ENCODE results near the gene APC. TPM values are rescaled to one million over a fixed set of nuclear protein-coding genes. Genes with fewer than 3 reads are reported as not detected.

The APC gene
- total and polyA plus RNA-seq, 2 of the 13 experiments (the other 11 are each of a cell fraction or from before 2014, with no cell fraction given): 6.1 to 19.0 TPM

GRCh38 chr5:112708103-112708622, 29.5 kb upstream of the APC start:
- WGBS (ENCODE audit: low lambda C conversion rate): under 1% methylated on average over 13 of the region's 13 CpGs
- BruUV-seq (replicated peaks): no TSS peak
- ATAC-seq (no peak; the same call in 2 of the 3 replicates), DNase-seq (ENCODE audit: low spot score) (no peak), FAIRE-seq (peak; percentile 12)
- Histone ChIP-seq H3K4me2 (ENCODE audit: low read depth, low read length) (peak overlapping the region; percentile 77), H3K9ac (ENCODE audit: insufficient read depth, low read depth, low read length) (peak overlapping the region; percentile 91), H3K4me3 (replicated peaks in 1 of 3; ENCODE audit: insufficient read depth in 1 of 3, low read depth in 2 of 3, low read length in 3 of 3) (peak overlapping the region; percentile 93 to 98 (median 95)), H3K27me3 (ENCODE audit: control insufficient read depth in 1 of 2, insufficient read depth in 2 of 2, low read length in 2 of 2) (peaks cover 0 to 1% of the 10 kb centered on the region in 2 experiments; a peak in 1 of 5 replicates), H3K36me3 (replicated peaks in 1 of 2; ENCODE audit: control insufficient read depth in 1 of 2, insufficient read depth in 2 of 2, low read length in 2 of 2) (no peaks in the 10 kb centered on the region), H3K79me2 (ENCODE audit: insufficient read depth, low read length) (peaks cover 49% of the 10 kb centered on the region), H3K27ac (ENCODE audit: extremely low read length, insufficient read depth, low read length) (peak overlapping the region; percentile 90), H3K9me3 (ENCODE audit: low read length) (no peaks in the 10 kb centered on the region), H2AFZ (ENCODE audit: low read length) (peak overlapping the region; percentile 71), H3K4me1 (ENCODE audit: insufficient read depth, low read length) (peaks cover 47% of the 10 kb centered on the region), H4K20me1 (ENCODE audit: insufficient read depth, low read length) (no peaks in the 10 kb centered on the region)
- TF ChIP-seq PHF21A (CRISPR knock-in tag; IDR thresholded peaks at IDR 0.05): 0 out of 2 replicates have a peak, but pooled peaks have one; percentile 15
- TF ChIP-seq ZMYM2 (CRISPR knock-in tag; IDR thresholded peaks at IDR 0.05): 0 out of 2 replicates have a peak, but pooled peaks have one; percentile 0
- 0 out of 2 replicates have a peak, but pooled peaks have one; percentile 14 for TF ChIP-seq SP2 (CRISPR knock-in tag; IDR thresholded peaks at IDR 0.05)
- TF ChIP-seq ZNF451 (CRISPR knock-in tag; IDR thresholded peaks at IDR 0.05): no peak
- TF ChIP-seq ZFYVE20 (CRISPR knock-in tag; IDR thresholded peaks at IDR 0.05; ENCODE audit: borderline replicate concordance, low read depth): no peak
- TF ChIP-seq ZNF234 (CRISPR knock-in tag; conservative IDR thresholded peaks at IDR 0.05): 0 out of 2 replicates have a peak, but pooled peaks have one; percentile 44
- TF ChIP-seq POGK (CRISPR knock-in tag; conservative IDR thresholded peaks at IDR 0.05): no peak
- TF ChIP-seq ZNF749 (CRISPR knock-in tag; IDR thresholded peaks at IDR 0.05; ENCODE audit: borderline replicate concordance): no peak
- TF ChIP-seq ZNF572 (CRISPR knock-in tag; IDR thresholded peaks at IDR 0.05): peak; percentile 71; the same call in 1 of the 2 replicates
- TF ChIP-seq HMGXB3 (CRISPR knock-in tag; IDR thresholded peaks at IDR 0.05; ENCODE audit: borderline replicate concordance): no peak
- TF ChIP-seq ZNF878 (CRISPR knock-in tag; IDR thresholded peaks at IDR 0.05): 0 out of 2 replicates have a peak, but pooled peaks have one; percentile 24
- TF ChIP-seq ZNF644 (CRISPR knock-in tag; IDR thresholded peaks at IDR 0.05; ENCODE audit: low read depth): 0 out of 2 replicates have a peak, but pooled peaks have one; percentile 10
- peak; percentile 22; the same call in 1 of the 2 replicates for TF ChIP-seq MYPOP (CRISPR knock-in tag; IDR thresholded peaks at IDR 0.05)
- 0 out of 2 replicates have a peak, but pooled peaks have one; percentile 0 for TF ChIP-seq CREM (IDR thresholded peaks at IDR 0.05)
- no peak for TF ChIP-seq CREM (CRISPR knock-in tag; IDR thresholded peaks at IDR 0.05)
- intact Hi-C loops (cut with micrococcal nuclease; ENCODE audit: unreplicated experiment) (loop anchor here (5.0 kb wide), 2 partner anchors 49 to 154 kb away; partner anchors contain the start of gene SRP19), in situ Hi-C loops (cut with HindIII; ENCODE audit: extremely low pct_ligation_motif_present, low pct_unique_long_range_greater_than_20kb) (no loop called here)
- ChIA-PET CTCF (ENCODE audit: low intra/inter-chr PET ratio, low total read pairs) (no interaction called here), POLR2A (interaction anchor here (1.0 to 1.6 kb wide), 5 partner anchors 11 to 268 kb away, joined by 3 to 6 read pairs (median 4); partner anchors contain the start of genes APC, DCP2 and SRP19)
